ENCODE results near the gene RSRC2. TPM values are rescaled to one million over a fixed set of nuclear protein-coding genes. Genes with fewer than 3 reads are reported as not detected.
A peak's percentile ranks its signal among the peaks of the same experiment; 100 is the strongest.

The RSRC2 gene
- total RNA-seq, 1 experiment from 2014 or later = 93.1 TPM

- TF ChIP-seq PRDM15 (CRISPR knock-in tag; IDR thresholded peaks at IDR 0.05) (no peak), TP53 (CRISPR knock-in tag; IDR thresholded peaks at IDR 0.05) (no peak), MAX (CRISPR knock-in tag; IDR thresholded peaks at IDR 0.05) (peak; percentile 79), AR (CRISPR knock-in tag; IDR thresholded peaks at IDR 0.05) (peak; percentile 49; the same call in 1 of the 2 replicates), ZNF219 (CRISPR knock-in tag; IDR thresholded peaks at IDR 0.05; ENCODE audit: borderline replicate concordance) (no peak), ZNF138 (CRISPR knock-in tag; conservative IDR thresholded peaks at IDR 0.05) (no peak), AFF4 (CRISPR knock-in tag; IDR thresholded peaks at IDR 0.05; ENCODE audit: borderline replicate concordance) (no peak), ZNF671 (CRISPR knock-in tag; IDR thresholded peaks at IDR 0.05) (no peak), NR1H2 (CRISPR knock-in tag; IDR thresholded peaks at IDR 0.05) (no peak), EMX1 (CRISPR knock-in tag; IDR thresholded peaks at IDR 0.05) (no peak), ZMAT4 (CRISPR knock-in tag; IDR thresholded peaks at IDR 0.05) (no peak)
Measured at GRCh38 chr12:122526683-122527477, at the start of gene RSRC2, which contains the start of gene KNTC1 (continued).

GRCh38 chr12:122571821-122572220, 45.1 kb upstream of the RSRC2 start:
- CTCF ChIA-PET = no interaction called here
- POLR2A ChIA-PET = no interaction called here
- no peak for DNase-seq (ENCODE audit: low spot score)
- Mint-ChIP-seq H3K4me1 (no peaks in the 10 kb centered on the region), H3K36me3 (peaks cover 60% of the 10 kb centered on the region), H3K9me3 (no peaks in the 10 kb centered on the region), H3K27ac (no peak overlapping the region), H3K4me3 (no peak overlapping the region), H3K27me3 (ENCODE audit: low read depth) (no peaks in the 10 kb centered on the region)
- ATAC-seq = no peak
- TF ChIP-seq NFE2L1 (CRISPR knock-in tag; IDR thresholded peaks at IDR 0.05) (no peak), ZNF281 (CRISPR knock-in tag; IDR thresholded peaks at IDR 0.05) (no peak), ARID4B (CRISPR knock-in tag; IDR thresholded peaks at IDR 0.05; ENCODE audit: borderline replicate concordance) (no peak), NFYB (CRISPR knock-in tag; conservative IDR thresholded peaks at IDR 0.05; ENCODE audit: low read depth) (no peak)
